LNCaP clone FGC (cell line): ENCODE measurements around the gene SLC36A1.

Experiments used
- DNase-seq: peaks from one replicate; pipeline ENCODE4 v3.0.0-alpha.2; 2011; ENCODE audit warnings: low read depth
- H3K4me3 ChIP-seq: 2 replicates; pipeline ENCODE4 v1.5.1; 2011; ENCODE audit warnings: mild to moderate bottlenecking, low read depth, low read length, control low read depth
- CTCF ChIP-seq: IDR thresholded peaks from 2 replicates; pipeline ENCODE4 v1.5.1; 2012; ENCODE audit warnings: mild to moderate bottlenecking; ENCODE audit not compliant: control insufficient read depth, insufficient read depth; ENCODE audit errors: extremely low read depth

SLC36A1 gene

GRCh38 chr5:151454166-151454565, 6.8 kb downstream of the SLC36A1 start:
- TF ChIP-seq CTCF = no peak
- H3K4me3 ChIP-seq = no peak overlapping the region
- peak; percentile 77 for DNase-seq

- no peak for DNase-seq
- no peak overlapping the region for H3K4me3 ChIP-seq
- no peak for TF ChIP-seq CTCF
Measured at GRCh38 chr5:151454889-151455288, 7.5 kb downstream of the SLC36A1 start.

GRCh38 chr5:151456321-151456940, 9.0 kb downstream of the SLC36A1 start:
- TF ChIP-seq CTCF = no peak
- DNase-seq = peak; percentile 87
- H3K4me3 ChIP-seq = no peak overlapping the region

GRCh38 chr5:151458314-151458713, 10.9 kb downstream of the SLC36A1 start:
- no peak overlapping the region for H3K4me3 ChIP-seq
- no peak for TF ChIP-seq CTCF
- DNase-seq = no peak

- TF ChIP-seq CTCF = no peak
- no peak overlapping the region for H3K4me3 ChIP-seq
- no peak for DNase-seq
Measured at GRCh38 chr5:151459680-151460324, 12.4 kb downstream of the SLC36A1 start.

- H3K4me3 ChIP-seq = no peak overlapping the region
- no peak for DNase-seq
- no peak for TF ChIP-seq CTCF
Measured at GRCh38 chr5:151461312-151461711, 13.9 kb downstream of the SLC36A1 start.
